Stimulated activated CD4-positive, alpha-beta T cell treated with anti-CD3 and anti-CD28 coated beads, Interleukin-4, amount 100 ng/mL, for 48 hours (primary cell): ENCODE data around the gene ASB2.

ENCODE experiments used
- DNase-seq, 2 donors: peaks; one replicate each; pipeline ENCODE4 v3.0.0-alpha.2; 2020; ENCODE audit warnings: low read depth in 2 of 2

The ASB2 gene

GRCh38 chr14:93976477-93977057 lies at the start of gene ASB2:
TSS of gene ASB2 (minus strand) at chr14:93976570. CDS start at chr14:93964539, 12,031 bp downstream.
- no peak for DNase-seq

GRCh38 chr14:94025720-94026119 lies 49.4 kb upstream of the ASB2 start:
- no peak for DNase-seq

- no peak for DNase-seq
Observed at GRCh38 chr14:94024549-94024948, 48.2 kb upstream of the ASB2 start.

- DNase-seq: no peak
Observed at GRCh38 chr14:94022532-94023411, 46.4 kb upstream of the ASB2 start.

GRCh38 chr14:94021416-94022157 lies 45.2 kb upstream of the ASB2 start:
- DNase-seq: peak in 1 of 2 donors; percentile 40

- DNase-seq: no peak
Observed at GRCh38 chr14:94021001-94021400, 44.6 kb upstream of the ASB2 start.

- DNase-seq: no peak
Observed at GRCh38 chr14:94020267-94020666, 43.9 kb upstream of the ASB2 start.

- no peak for DNase-seq
Observed at GRCh38 chr14:94019329-94019728, 43.0 kb upstream of the ASB2 start.

GRCh38 chr14:94018308-94018707 lies 41.9 kb upstream of the ASB2 start:
- DNase-seq: no peak

GRCh38 chr14:94016446-94016976 lies 40.1 kb upstream of the ASB2 start:
- no peak for DNase-seq

GRCh38 chr14:94015223-94015622 lies 38.9 kb upstream of the ASB2 start:
- no peak for DNase-seq

GRCh38 chr14:94014382-94014781 lies 38.0 kb upstream of the ASB2 start:
- no peak for DNase-seq

- no peak for DNase-seq
Observed at GRCh38 chr14:94011795-94012194, 35.4 kb upstream of the ASB2 start.

- DNase-seq: no peak
Observed at GRCh38 chr14:94010625-94011024, 34.3 kb upstream of the ASB2 start.

- DNase-seq: no peak
Observed at GRCh38 chr14:94009767-94010166, 33.4 kb upstream of the ASB2 start.

- DNase-seq: no peak
Observed at GRCh38 chr14:94008234-94008633, 31.9 kb upstream of the ASB2 start.

- no peak for DNase-seq
Observed at GRCh38 chr14:94005324-94006073, 29.1 kb upstream of the ASB2 start.

GRCh38 chr14:94004015-94004414 lies 27.6 kb upstream of the ASB2 start:
- DNase-seq: no peak

- no peak for DNase-seq
Observed at GRCh38 chr14:94003397-94003796, 27.0 kb upstream of the ASB2 start.

GRCh38 chr14:94001501-94002396 lies 25.4 kb upstream of the ASB2 start:
- DNase-seq: peak; percentile 44 to 48

- DNase-seq: no peak
Observed at GRCh38 chr14:94001016-94001415, 24.6 kb upstream of the ASB2 start.
